Measurements from ENCODE around the gene PCYT1B. TPM values are rescaled to one million over a fixed set of nuclear protein-coding genes. Genes with fewer than 3 reads are reported as not detected.

Gene PCYT1B
- total RNA-seq = 1.0 and 1.1 TPM in 2 replicates
- long read RNA-seq, partial matches to known transcripts = 1 of 1 reads
- long read RNA-seq, other reads (novel, unspliced or antisense) = 0 of 1 reads

GRCh38 chrX:24647257-24648058 is at the start of gene PCYT1B:
Gene PCYT1B (minus strand): TSS chrX:24647347. CDS start chrX:24647105, 242 bp downstream.
- H3K36me3 Mint-ChIP-seq (ENCODE audit: unreplicated experiment) = no peaks in the 10 kb centered on the region
- DNase-seq (ENCODE audit: extremely low spot score, unreplicated experiment) = peak; percentile 87
- peak within 1 kb of the TSS; percentile 76 for H3K27ac Mint-ChIP-seq (ENCODE audit: unreplicated experiment)
- H3K4me3 Mint-ChIP-seq (ENCODE audit: unreplicated experiment) = peak within 1 kb of the TSS; percentile 70
- peaks cover 20% of the 10 kb centered on the region for H3K4me1 Mint-ChIP-seq (ENCODE audit: unreplicated experiment)
- TF ChIP-seq, protein P1, sequence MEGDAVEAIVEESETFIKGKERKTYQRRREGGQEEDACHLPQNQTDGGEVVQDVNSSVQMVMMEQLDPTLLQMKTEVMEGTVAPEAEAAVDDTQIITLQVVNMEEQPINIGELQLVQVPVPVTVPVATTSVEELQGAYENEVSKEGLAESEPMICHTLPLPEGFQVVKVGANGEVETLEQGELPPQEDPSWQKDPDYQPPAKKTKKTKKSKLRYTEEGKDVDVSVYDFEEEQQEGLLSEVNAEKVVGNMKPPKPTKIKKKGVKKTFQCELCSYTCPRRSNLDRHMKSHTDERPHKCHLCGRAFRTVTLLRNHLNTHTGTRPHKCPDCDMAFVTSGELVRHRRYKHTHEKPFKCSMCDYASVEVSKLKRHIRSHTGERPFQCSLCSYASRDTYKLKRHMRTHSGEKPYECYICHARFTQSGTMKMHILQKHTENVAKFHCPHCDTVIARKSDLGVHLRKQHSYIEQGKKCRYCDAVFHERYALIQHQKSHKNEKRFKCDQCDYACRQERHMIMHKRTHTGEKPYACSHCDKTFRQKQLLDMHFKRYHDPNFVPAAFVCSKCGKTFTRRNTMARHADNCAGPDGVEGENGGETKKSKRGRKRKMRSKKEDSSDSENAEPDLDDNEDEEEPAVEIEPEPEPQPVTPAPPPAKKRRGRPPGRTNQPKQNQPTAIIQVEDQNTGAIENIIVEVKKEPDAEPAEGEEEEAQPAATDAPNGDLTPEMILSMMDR (IDR thresholded peaks at IDR 0.05) = no peak
- H3K9me3 Mint-ChIP-seq (ENCODE audit: unreplicated experiment) = no peaks in the 10 kb centered on the region
- peaks cover 32% of the 10 kb centered on the region for H3K27me3 Mint-ChIP-seq (ENCODE audit: unreplicated experiment)

DNA sequence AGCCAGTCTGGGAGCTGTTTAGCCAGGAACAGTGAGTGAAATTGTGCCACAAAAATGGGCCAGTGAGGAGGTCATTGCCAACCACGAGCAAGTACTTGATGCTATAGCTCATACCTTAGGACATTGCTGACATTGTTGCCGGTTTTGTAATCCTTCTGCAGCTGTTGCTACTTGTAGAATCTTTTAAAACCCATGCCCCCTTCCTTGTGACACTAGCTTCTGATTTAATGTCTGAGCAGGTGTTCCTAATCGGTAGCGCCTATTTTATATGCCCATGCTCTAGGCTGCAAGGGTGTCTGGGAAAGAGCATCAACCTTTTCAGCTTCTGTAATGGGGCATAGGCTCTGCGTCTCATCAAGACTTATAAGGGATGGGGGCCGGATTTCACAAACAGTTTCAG is 49.1 kb upstream of the PCYT1B start:
- Mint-ChIP-seq H3K36me3 (ENCODE audit: unreplicated experiment) (peaks cover 9% of the 10 kb centered on the region), H3K4me3 (ENCODE audit: unreplicated experiment) (no peak overlapping the region), H3K4me1 (ENCODE audit: unreplicated experiment) (peaks cover 25% of the 10 kb centered on the region), H3K27ac (ENCODE audit: unreplicated experiment) (no peak overlapping the region), H3K27me3 (ENCODE audit: unreplicated experiment) (no peaks in the 10 kb centered on the region), H3K9me3 (ENCODE audit: unreplicated experiment) (no peaks in the 10 kb centered on the region)
- DNase-seq (ENCODE audit: extremely low spot score, unreplicated experiment) = no peak
- TF ChIP-seq, protein P1 (IDR thresholded peaks at IDR 0.05) = no peak

DNA sequence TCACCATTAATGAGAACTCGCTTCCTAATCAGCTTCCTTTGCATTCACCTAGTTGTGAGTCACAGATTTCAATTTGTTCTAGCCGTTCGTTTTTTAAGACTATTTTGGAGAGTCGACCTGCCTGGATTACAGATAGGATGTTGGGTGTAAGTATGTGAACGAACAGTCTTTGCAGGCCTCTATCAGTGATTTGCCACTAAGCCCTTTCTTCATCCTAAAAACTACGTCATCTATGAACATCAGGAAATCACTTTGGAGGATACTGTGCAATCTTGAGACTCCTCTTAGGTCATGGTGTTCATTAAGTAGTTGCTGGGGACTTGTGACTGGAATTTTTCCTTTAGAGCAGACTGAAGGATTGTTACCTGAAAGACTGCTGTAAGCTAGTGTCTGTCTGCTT is 47.7 kb upstream of the PCYT1B start:
- Mint-ChIP-seq H3K4me3 (ENCODE audit: unreplicated experiment) (peak overlapping the region; percentile 94), H3K27ac (ENCODE audit: unreplicated experiment) (no peak overlapping the region), H3K27me3 (ENCODE audit: unreplicated experiment) (no peaks in the 10 kb centered on the region), H3K9me3 (ENCODE audit: unreplicated experiment) (no peaks in the 10 kb centered on the region), H3K36me3 (ENCODE audit: unreplicated experiment) (peaks cover 2% of the 10 kb centered on the region), H3K4me1 (ENCODE audit: unreplicated experiment) (peaks cover 25% of the 10 kb centered on the region)
- no peak for DNase-seq (ENCODE audit: extremely low spot score, unreplicated experiment)
- TF ChIP-seq, protein P1 (IDR thresholded peaks at IDR 0.05) = no peak

DNA sequence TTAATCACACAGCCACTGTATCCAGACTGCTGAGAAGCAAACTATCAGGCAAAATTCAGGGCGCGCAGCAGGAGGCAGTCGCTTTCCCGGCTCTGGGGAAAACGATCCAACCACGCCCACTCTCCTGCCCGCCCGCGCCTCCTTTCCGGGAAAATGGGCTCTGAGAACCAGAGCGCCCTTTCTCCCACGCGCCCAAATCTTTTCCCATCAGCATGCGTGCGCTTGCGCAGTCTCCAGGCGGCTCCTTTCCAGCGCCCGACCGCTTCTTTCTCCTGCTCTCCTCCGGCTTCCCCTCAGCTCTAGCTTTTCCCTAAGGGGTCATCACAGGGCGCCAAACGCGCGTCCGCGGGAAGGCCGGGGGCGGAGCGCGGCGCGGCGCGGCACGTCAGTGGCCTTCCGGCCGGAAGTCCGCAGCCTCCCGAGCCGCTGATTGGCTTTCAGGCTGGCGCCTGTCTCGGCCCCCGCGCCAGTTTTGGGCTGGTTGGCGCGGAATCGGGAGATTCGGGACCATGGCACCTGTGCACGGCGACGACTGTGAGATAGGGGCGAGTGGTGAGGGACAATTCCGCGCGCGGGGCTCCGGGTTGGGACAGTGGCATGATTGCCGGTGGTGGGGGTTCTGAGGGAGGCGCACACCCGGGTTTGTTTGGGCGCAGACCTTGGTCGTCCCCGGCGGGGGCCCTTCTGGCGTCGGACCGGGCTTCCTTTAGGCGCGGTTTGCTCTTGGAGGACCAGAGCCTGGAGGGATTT is 46.5 kb upstream of the PCYT1B start, which contains the start of gene POLA1:
Gene POLA1 (plus strand): TSS at position 466 of the 750 bp plus-strand sequence. CDS start 44 bp downstream, at position 510.
- Mint-ChIP-seq H3K36me3 (ENCODE audit: unreplicated experiment) (no peaks in the 10 kb centered on the region), H3K4me1 (ENCODE audit: unreplicated experiment) (peaks cover 20% of the 10 kb centered on the region), H3K9me3 (ENCODE audit: unreplicated experiment) (no peaks in the 10 kb centered on the region), H3K4me3 (ENCODE audit: unreplicated experiment) (peak within 1 kb of the TSS; percentile 94), H3K27ac (ENCODE audit: unreplicated experiment) (peak within 1 kb of the TSS; percentile 97), H3K27me3 (ENCODE audit: unreplicated experiment) (peaks cover 7% of the 10 kb centered on the region)
- TF ChIP-seq, protein P1 (IDR thresholded peaks at IDR 0.05) = no peak
- DNase-seq (ENCODE audit: extremely low spot score, unreplicated experiment) = peak; percentile 100

DNA sequence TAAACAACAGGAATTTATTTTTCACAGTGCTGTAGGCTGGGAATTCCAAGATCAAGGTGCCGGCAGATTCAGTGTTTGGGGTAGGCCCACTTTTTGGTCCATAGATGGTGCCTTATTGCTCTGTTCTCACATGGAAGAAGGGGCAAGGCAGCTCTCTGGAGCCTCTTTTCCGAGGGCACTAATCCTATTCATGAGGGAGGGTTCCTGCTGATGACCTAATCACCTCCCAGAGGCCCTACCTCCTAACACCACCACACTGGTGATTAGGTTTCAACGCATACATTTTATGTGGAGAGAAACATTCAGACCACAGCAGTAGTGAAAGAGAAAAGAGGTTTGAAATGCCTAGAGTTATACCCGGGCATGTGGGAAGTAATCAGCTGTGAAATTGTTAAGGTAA is 45.2 kb upstream of the PCYT1B start:
- H3K36me3 Mint-ChIP-seq (ENCODE audit: unreplicated experiment) = no peaks in the 10 kb centered on the region
- TF ChIP-seq, protein P1 (IDR thresholded peaks at IDR 0.05) = no peak

More for the DNA sequence above, 45.2 kb upstream of the PCYT1B start:
- no peak for DNase-seq (ENCODE audit: extremely low spot score, unreplicated experiment)
- Mint-ChIP-seq H3K27me3 (ENCODE audit: unreplicated experiment) (peaks cover 10% of the 10 kb centered on the region), H3K4me3 (ENCODE audit: unreplicated experiment) (no peak overlapping the region), H3K9me3 (ENCODE audit: unreplicated experiment) (no peaks in the 10 kb centered on the region), H3K4me1 (ENCODE audit: unreplicated experiment) (peaks cover 20% of the 10 kb centered on the region), H3K27ac (ENCODE audit: unreplicated experiment) (no peak overlapping the region)

Measured in osteocyte (in vitro differentiated cells).